Measurements from ENCODE around the gene PRSS57.
A peak's percentile ranks its signal among the peaks of the same experiment; 100 is the strongest.
"Not testable (repeated sequence)": the region's sequence is repeated elsewhere in the genome, so short reads cannot be mapped to it uniquely, and the experiment has no call there.

The PRSS57 gene

GRCh38 chr19:679418-680286, 15.6 kb downstream of the PRSS57 start:
- TF ChIP-seq JUND (IDR thresholded peaks at IDR 0.05; ENCODE audit: low read depth) = no peak
- peak; percentile 30 to 39 for DNase-seq (ENCODE audit: low read depth in 1 of 2, low spot score in 1 of 2)
- in situ Hi-C loops (cut with HindIII; ENCODE audit: low pct_unique_long_range_greater_than_20kb, low sequenced_read_pairs) = no loop called here

- in situ Hi-C loops (cut with HindIII; ENCODE audit: low pct_unique_long_range_greater_than_20kb, low sequenced_read_pairs) = no loop called here
- no peak for TF ChIP-seq JUND (IDR thresholded peaks at IDR 0.05; ENCODE audit: low read depth)
- DNase-seq (ENCODE audit: low read depth in 1 of 2, low spot score in 1 of 2) = no peak
Measured at GRCh38 chr19:678791-679388, 16.4 kb downstream of the PRSS57 start.

- DNase-seq (ENCODE audit: low read depth in 1 of 2, low spot score in 1 of 2) = peak; percentile 54 to 61
- in situ Hi-C loops (cut with HindIII; ENCODE audit: low pct_unique_long_range_greater_than_20kb, low sequenced_read_pairs) = no loop called here
- TF ChIP-seq JUND (IDR thresholded peaks at IDR 0.05; ENCODE audit: low read depth) = no peak
Measured at GRCh38 chr19:677601-678436, 17.4 kb downstream of the PRSS57 start.

GRCh38 chr19:677201-677600, 18.1 kb downstream of the PRSS57 start:
- TF ChIP-seq JUND (IDR thresholded peaks at IDR 0.05; ENCODE audit: low read depth) = no peak
- in situ Hi-C loops (cut with HindIII; ENCODE audit: low pct_unique_long_range_greater_than_20kb, low sequenced_read_pairs) = no loop called here
- DNase-seq (ENCODE audit: low read depth in 1 of 2, low spot score in 1 of 2) = peak; percentile 57 to 68

- peak; percentile 30 to 46 for DNase-seq (ENCODE audit: low read depth in 1 of 2, low spot score in 1 of 2)
- no peak for TF ChIP-seq JUND (IDR thresholded peaks at IDR 0.05; ENCODE audit: low read depth)
- in situ Hi-C loops (cut with HindIII; ENCODE audit: low pct_unique_long_range_greater_than_20kb, low sequenced_read_pairs) = no loop called here
Measured at GRCh38 chr19:676339-677105, 18.7 kb downstream of the PRSS57 start, which contains the start of gene FSTL3. Gene FSTL3 (plus strand): TSS chr19:676392. CDS start chr19:676424, 32 bp downstream.

GRCh38 chr19:676007-676338, 19.3 kb downstream of the PRSS57 start:
- DNase-seq (ENCODE audit: low read depth in 1 of 2, low spot score in 1 of 2) = no peak
- no peak for TF ChIP-seq JUND (IDR thresholded peaks at IDR 0.05; ENCODE audit: low read depth)
- in situ Hi-C loops (cut with HindIII; ENCODE audit: low pct_unique_long_range_greater_than_20kb, low sequenced_read_pairs) = no loop called here

- TF ChIP-seq JUND (IDR thresholded peaks at IDR 0.05; ENCODE audit: low read depth) = no peak
- in situ Hi-C loops (cut with HindIII; ENCODE audit: low pct_unique_long_range_greater_than_20kb, low sequenced_read_pairs) = no loop called here
- no peak for DNase-seq (ENCODE audit: low read depth in 1 of 2, low spot score in 1 of 2)
Measured at GRCh38 chr19:674282-675151, 20.7 kb downstream of the PRSS57 start.

GRCh38 chr19:670609-671075, 24.6 kb downstream of the PRSS57 start:
- in situ Hi-C loops (cut with HindIII; ENCODE audit: low pct_unique_long_range_greater_than_20kb, low sequenced_read_pairs) = no loop called here
- no peak for DNase-seq (ENCODE audit: low read depth in 1 of 2, low spot score in 1 of 2)
- TF ChIP-seq JUND (IDR thresholded peaks at IDR 0.05; ENCODE audit: low read depth) = no peak

- DNase-seq (ENCODE audit: low read depth in 1 of 2, low spot score in 1 of 2); in situ Hi-C loops (cut with HindIII; ENCODE audit: low pct_unique_long_range_greater_than_20kb, low sequenced_read_pairs): not testable (repeated sequence)
Measured at GRCh38 chr19:668675-669434, 26.4 kb downstream of the PRSS57 start.

GRCh38 chr19:666985-667573, 28.2 kb downstream of the PRSS57 start:
- in situ Hi-C loops (cut with HindIII; ENCODE audit: low pct_unique_long_range_greater_than_20kb, low sequenced_read_pairs); DNase-seq (ENCODE audit: low read depth in 1 of 2, low spot score in 1 of 2): not testable (repeated sequence)

Measured in T47D (cell line).